Measurements from ENCODE around the gene ABHD12B. TPM values are rescaled to one million over a fixed set of nuclear protein-coding genes. Genes with fewer than 3 reads are reported as not detected.
A peak's percentile ranks its signal among the peaks of the same experiment; 100 is the strongest.

The ABHD12B gene
- total and polyA plus RNA-seq, 9 of the 15 experiments (the other 6 are each of a cell fraction or from before 2014, with no cell fraction given) = not detected

- TF ChIP-seq ZNF764 (CRISPR knock-in tag; IDR thresholded peaks at IDR 0.05; ENCODE audit: low read depth) (no peak), E2F8 (IDR thresholded peaks at IDR 0.05; ENCODE audit: low read depth, partially characterized antibody) (no peak), ARID1B (IDR thresholded peaks at IDR 0.05) (no peak), ZBTB43 (CRISPR knock-in tag; IDR thresholded peaks at IDR 0.05) (no peak), ZNF277 (CRISPR knock-in tag; IDR thresholded peaks at IDR 0.05; ENCODE audit: borderline replicate concordance) (no peak), GABPA (tag; conservative IDR thresholded peaks at IDR 0.05; ENCODE audit: low read depth) (no peak), HDAC6 (IDR thresholded peaks at IDR 0.05; ENCODE audit: low read depth, low read length) (no peak), HDGF (IDR thresholded peaks at IDR 0.05) (no peak), ZBTB1 (CRISPR knock-in tag; IDR thresholded peaks at IDR 0.05; ENCODE audit: borderline replicate concordance, low read depth) (no peak), ZNF217 (CRISPR knock-in tag; IDR thresholded peaks at IDR 0.05) (no peak), CXXC5 (CRISPR knock-in tag; IDR thresholded peaks at IDR 0.05) (peak; percentile 52), HMBOX1 (IDR thresholded peaks at IDR 0.05) (no peak), TAF7 (tag; IDR thresholded peaks at IDR 0.05) (no peak), STAT6 (CRISPR knock-in tag; IDR thresholded peaks at IDR 0.05) (no peak), ZNF239 (CRISPR knock-in tag; IDR thresholded peaks at IDR 0.05) (peak; percentile 51), SRSF9 (IDR thresholded peaks at IDR 0.05; ENCODE audit: borderline replicate concordance, low read depth, low read length) (no peak), STAT5B (CRISPR knock-in tag; IDR thresholded peaks at IDR 0.05) (no peak), KLF10 (CRISPR knock-in tag; IDR thresholded peaks at IDR 0.05) (no peak), IRF1 (CRISPR knock-in tag; IDR thresholded peaks at IDR 0.05; ENCODE audit: borderline replicate concordance) (no peak)
Observed at GRCh38 chr14:50937800-50938199, 65.9 kb downstream of the ABHD12B start (continued).
